K562 (cell line): ENCODE measurements around the gene EPHA1. TPM values are rescaled to one million over a fixed set of nuclear protein-coding genes. Genes with fewer than 3 reads are reported as not detected.
A peak's percentile ranks its signal among the peaks of the same experiment; 100 is the strongest.

Experiments used
- ATF7 ChIP-seq: fragments of 450-650 bp; IDR thresholded peaks from 2 replicates; pipeline ENCODE4 v1.7.1; 2014; ENCODE audit warnings: mild to moderate bottlenecking, moderate library complexity
- FOXK1 ChIP-seq: sonication (generic); formaldehyde crosslinking; IDR thresholded peaks from 2 replicates; pipeline ENCODE4 v1.8.0; 2022; ENCODE audit warnings: missing genetic modification reagents, mild to moderate bottlenecking, borderline replicate concordance
- FOXM1 ChIP-seq, 2 experiments: fragments of 450-650 bp in 1 of 2; sonication (generic) in 1 of 2; formaldehyde crosslinking in 1 of 2; IDR thresholded peaks; 2 replicates each; pipeline versions ENCODE4 v1.6.1 to v1.9.0; 2017 to 2022; ENCODE audit warnings: low read depth in 2 of 2, mild to moderate bottlenecking in 2 of 2, missing genetic modification reagents in 1 of 2, moderate library complexity in 1 of 2
- GATAD2A ChIP-seq: fragments of 450-650 bp; IDR thresholded peaks from 2 replicates; pipeline ENCODE4 v1.6.1; 2017
- HDAC6 ChIP-seq: IDR thresholded peaks from 2 replicates; pipeline ENCODE4 v1.6.1; 2012; ENCODE audit warnings: low read depth, mild to moderate bottlenecking, control low read depth, inconsistent platforms, low read length, moderate library complexity
- KAT8 ChIP-seq: fragments of 450-650 bp; IDR thresholded peaks from 2 replicates; pipeline ENCODE4 v1.6.1; 2016; ENCODE audit warnings: low read depth, mild to moderate bottlenecking
- SMC3 ChIP-seq: conservative IDR thresholded peaks from 2 replicates; pipeline ENCODE4 v1.6.1; 2011; ENCODE audit warnings: low read depth, low read length, improper control_type of control experiment; ENCODE audit not compliant: insufficient read depth
- SRSF1 ChIP-seq: fragments of 200-400 bp; formaldehyde crosslinking; IDR thresholded peaks from 2 replicates; pipeline ENCODE4 v1.6.1; 2017; ENCODE audit warnings: mild to moderate bottlenecking, low read depth, low read length, moderate library complexity
- STAT5A ChIP-seq: IDR thresholded peaks from 2 replicates; pipeline ENCODE4 v1.6.1; 2012; ENCODE audit warnings: low read length, inconsistent platforms, borderline replicate concordance
- ZBTB17 ChIP-seq: fragments of 450-650 bp; formaldehyde crosslinking; IDR thresholded peaks from 2 replicates; pipeline ENCODE4 v1.4.0; 2020; ENCODE audit warnings: mild to moderate bottlenecking
- ZFP36 ChIP-seq: fragments of 150-350 bp; IDR thresholded peaks from 2 replicates; pipeline ENCODE4 v1.6.1; 2018; ENCODE audit warnings: low read length, low read depth; ENCODE audit not compliant: partially characterized antibody
- ZNF592 ChIP-seq: fragments of 450-650 bp; IDR thresholded peaks from 2 replicates; pipeline ENCODE4 v1.6.1; 2017; ENCODE audit warnings: antibody characterized with exemption, mild to moderate bottlenecking
- ZNF785 ChIP-seq: fragments of 250-450 bp; sonication (Bioruptor Pico); IDR thresholded peaks from 2 replicates; pipeline ENCODE4 v1.4.0; 2020; ENCODE audit warnings: mild to moderate bottlenecking
- ZNF830 ChIP-seq: fragments of 250-450 bp; sonication (Bioruptor Pico); IDR thresholded peaks from 2 replicates; pipeline ENCODE4 v1.5.0; 2021; ENCODE audit warnings: mild to moderate bottlenecking
- polyA plus RNA-seq, 8 experiments: library from polyadenylated mRNA; depleted of rRNA in 4 of 8; stranded (reverse) in 5 of 8; unstranded in 3 of 8; fragments of >200 nt; fragmentation: Nextera tagmentation in 2 of 8; fragmentation: Illumina TruSeq in 1 of 8; extraction: Ambion mirVana in 2 of 8; extraction: Trizol in 1 of 8; gene quantifications; 2 replicates each; pipeline versions ENCODE4 v1.2.1 to v1.2.3, GENCODE V29; 2011 to 2014; ENCODE audit warnings: inconsistent platforms in 1 of 8, missing spikeins in 1 of 8
- total RNA-seq, 7 experiments: library from RNA; depleted of rRNA in 6 of 7; stranded (reverse); fragments of >200 nt in 6 of 7; fragmentation: Illumina TruSeq in 2 of 7; extraction: Trizol in 2 of 7; gene quantifications; 2 replicates each; pipeline versions ENCODE4 v1.2.1 to v1.2.3, GENCODE V29; 2011 to 2021; ENCODE audit warnings: low replicate concordance in 1 of 7
- TF ChIP-seq, protein P1 (sequence below), 2 experiments: fragments of 200-800 bp in 1 of 2; sonication (Bioruptor generic) in 1 of 2; sonication (generic) in 1 of 2; formaldehyde crosslinking in 1 of 2; IDR thresholded peaks in 1 of 2; conservative IDR thresholded peaks in 1 of 2; 2 replicates each; pipeline versions ENCODE4 v1.5.0 to v1.6.1; 2016 to 2020; ENCODE audit warnings: missing compliant biosample characterization in 1 of 2, missing genetic modification characterization in 1 of 2, missing genetic modification reagents in 1 of 2
- TF ChIP-seq, protein P2 (sequence below): conservative IDR thresholded peaks from 2 replicates; pipeline ENCODE4 v1.6.1; 2011; ENCODE audit warnings: low read depth, mild to moderate bottlenecking, low read length; ENCODE audit not compliant: control insufficient read depth
- TF ChIP-seq, protein P3 (sequence below): fragments of 450-650 bp; IDR thresholded peaks from 2 replicates; pipeline ENCODE4 v1.6.1; 2016; ENCODE audit warnings: low read depth, mild to moderate bottlenecking, moderate library complexity
- TF ChIP-seq, protein P4 (sequence below): sonication (generic); IDR thresholded peaks from 2 replicates; pipeline ENCODE4 v1.6.1; 2016

Gene EPHA1
- total and polyA plus RNA-seq, 9 of the 15 experiments (the other 6 are each of a cell fraction or from before 2014, with no cell fraction given): 0.22 to 0.57 (median 0.32) TPM; not detected in 6

GRCh38 chr7:143380646-143381426 is 27.8 kb downstream of the EPHA1 start, which contains the start of gene ZYX (continued):
- TF ChIP-seq, protein P1, sequence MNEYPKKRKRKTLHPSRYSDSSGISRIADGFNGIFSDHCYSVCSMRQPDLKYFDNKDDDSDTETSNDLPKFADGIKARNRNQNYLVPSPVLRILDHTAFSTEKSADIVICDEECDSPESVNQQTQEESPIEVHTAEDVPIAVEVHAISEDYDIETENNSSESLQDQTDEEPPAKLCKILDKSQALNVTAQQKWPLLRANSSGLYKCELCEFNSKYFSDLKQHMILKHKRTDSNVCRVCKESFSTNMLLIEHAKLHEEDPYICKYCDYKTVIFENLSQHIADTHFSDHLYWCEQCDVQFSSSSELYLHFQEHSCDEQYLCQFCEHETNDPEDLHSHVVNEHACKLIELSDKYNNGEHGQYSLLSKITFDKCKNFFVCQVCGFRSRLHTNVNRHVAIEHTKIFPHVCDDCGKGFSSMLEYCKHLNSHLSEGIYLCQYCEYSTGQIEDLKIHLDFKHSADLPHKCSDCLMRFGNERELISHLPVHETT (CRISPR knock-in tag; conservative IDR thresholded peaks at IDR 0.05 in 1 of 2, IDR thresholded peaks at IDR 0.05 in 1 of 2): peak in 1 of 2 experiments; percentile 52; a peak in 1 of 4 replicates
- TF ChIP-seq FOXK1 (CRISPR knock-in tag) (no peak), ZNF830 (CRISPR knock-in tag) (no peak), KAT8 (no peak), ATF7 (peak; percentile 69), ZFP36 (peak; percentile 5), SRSF1 (peak; percentile 79; the same call in 1 of the 2 replicates), HDAC6 (no peak), ZNF785 (CRISPR knock-in tag) (no peak), ZNF592 (no peak), STAT5A (0 out of 2 replicates have a peak, but pooled peaks have one; percentile 44), FOXM1 (IDR thresholded peaks at IDR 0.05; ENCODE audit: low read depth) (no peak), FOXM1 (CRISPR knock-in tag; IDR thresholded peaks at IDR 0.05; ENCODE audit: low read depth) (0 out of 2 replicates have a peak, but pooled peaks have one; percentile 65), SMC3 (no peak), ZBTB17 (CRISPR knock-in tag) (no peak), GATAD2A (peak; percentile 67; the same call in 1 of the 2 replicates)
- TF ChIP-seq, protein P2, sequence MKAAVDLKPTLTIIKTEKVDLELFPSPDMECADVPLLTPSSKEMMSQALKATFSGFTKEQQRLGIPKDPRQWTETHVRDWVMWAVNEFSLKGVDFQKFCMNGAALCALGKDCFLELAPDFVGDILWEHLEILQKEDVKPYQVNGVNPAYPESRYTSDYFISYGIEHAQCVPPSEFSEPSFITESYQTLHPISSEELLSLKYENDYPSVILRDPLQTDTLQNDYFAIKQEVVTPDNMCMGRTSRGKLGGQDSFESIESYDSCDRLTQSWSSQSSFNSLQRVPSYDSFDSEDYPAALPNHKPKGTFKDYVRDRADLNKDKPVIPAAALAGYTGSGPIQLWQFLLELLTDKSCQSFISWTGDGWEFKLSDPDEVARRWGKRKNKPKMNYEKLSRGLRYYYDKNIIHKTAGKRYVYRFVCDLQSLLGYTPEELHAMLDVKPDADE: peak; percentile 99
- TF ChIP-seq, protein P3, sequence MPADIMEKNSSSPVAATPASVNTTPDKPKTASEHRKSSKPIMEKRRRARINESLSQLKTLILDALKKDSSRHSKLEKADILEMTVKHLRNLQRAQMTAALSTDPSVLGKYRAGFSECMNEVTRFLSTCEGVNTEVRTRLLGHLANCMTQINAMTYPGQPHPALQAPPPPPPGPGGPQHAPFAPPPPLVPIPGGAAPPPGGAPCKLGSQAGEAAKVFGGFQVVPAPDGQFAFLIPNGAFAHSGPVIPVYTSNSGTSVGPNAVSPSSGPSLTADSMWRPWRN: no peak
- TF ChIP-seq, protein P4, sequence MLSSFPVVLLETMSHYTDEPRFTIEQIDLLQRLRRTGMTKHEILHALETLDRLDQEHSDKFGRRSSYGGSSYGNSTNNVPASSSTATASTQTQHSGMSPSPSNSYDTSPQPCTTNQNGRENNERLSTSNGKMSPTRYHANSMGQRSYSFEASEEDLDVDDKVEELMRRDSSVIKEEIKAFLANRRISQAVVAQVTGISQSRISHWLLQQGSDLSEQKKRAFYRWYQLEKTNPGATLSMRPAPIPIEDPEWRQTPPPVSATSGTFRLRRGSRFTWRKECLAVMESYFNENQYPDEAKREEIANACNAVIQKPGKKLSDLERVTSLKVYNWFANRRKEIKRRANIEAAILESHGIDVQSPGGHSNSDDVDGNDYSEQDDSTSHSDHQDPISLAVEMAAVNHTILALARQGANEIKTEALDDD: no peak
